ENCODE data around the gene CTIF.

GRCh38 chr18:48723016-48723415 lies 184.2 kb downstream of the CTIF start:
- TF ChIP-seq TAF1 (IDR thresholded peaks at IDR 0.05; ENCODE audit: low read depth) (no peak), POLR2AphosphoS5 (IDR thresholded peaks at IDR 0.05) (no peak), REST (IDR thresholded peaks at IDR 0.05; ENCODE audit: borderline replicate concordance) (no peak), CTCF (IDR thresholded peaks at IDR 0.05; ENCODE audit: poor library complexity, severe bottlenecking) (no peak)

Data from neural cell (in vitro differentiated cells).